ENCODE data around the gene MTA3.
A peak's percentile ranks its signal among the peaks of the same experiment; 100 is the strongest.

The MTA3 gene

DNA sequence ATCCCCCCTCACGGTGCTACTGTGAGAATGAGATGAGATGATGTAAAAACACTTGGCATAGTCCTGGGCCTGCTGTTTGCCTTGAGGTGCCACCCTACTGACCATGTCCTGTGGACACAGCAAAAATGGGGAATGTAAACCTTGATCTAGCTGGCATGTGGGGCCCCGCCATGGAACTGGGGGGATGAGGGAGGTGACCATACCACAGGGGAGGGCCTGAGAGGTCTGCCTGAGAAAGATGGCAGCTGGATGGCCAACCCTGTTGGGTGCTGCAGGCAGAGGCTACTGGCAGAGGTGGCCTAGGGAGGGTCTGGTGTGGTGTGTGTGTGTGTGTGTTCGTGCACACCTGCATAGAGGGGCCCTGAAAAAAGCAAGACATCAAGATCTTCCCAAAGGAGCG, 223.2 kb downstream of the MTA3 start:
- DNase-seq: no peak

GRCh38 chr2:42792087-42792582, 223.7 kb downstream of the MTA3 start:
- no peak for DNase-seq

GRCh38 chr2:42792583-42793333, 224.3 kb downstream of the MTA3 start, which contains the start of gene HAAO:
Gene HAAO (minus strand): TSS chr2:42792583. CDS start chr2:42792536, 47 bp downstream.
- peak; percentile 80 for DNase-seq

GRCh38 chr2:42793334-42794270, 225.2 kb downstream of the MTA3 start:
- DNase-seq: peak; percentile 82

- DNase-seq: no peak
Observed at GRCh38 chr2:42794271-42795046, 226.0 kb downstream of the MTA3 start.

- DNase-seq: no peak
Observed at GRCh38 chr2:42795275-42795674, 226.8 kb downstream of the MTA3 start.

- DNase-seq: no peak
Observed at GRCh38 chr2:42795841-42796301, 227.4 kb downstream of the MTA3 start.

GRCh38 chr2:42796427-42797248, 228.2 kb downstream of the MTA3 start:
- no peak for DNase-seq

DNA sequence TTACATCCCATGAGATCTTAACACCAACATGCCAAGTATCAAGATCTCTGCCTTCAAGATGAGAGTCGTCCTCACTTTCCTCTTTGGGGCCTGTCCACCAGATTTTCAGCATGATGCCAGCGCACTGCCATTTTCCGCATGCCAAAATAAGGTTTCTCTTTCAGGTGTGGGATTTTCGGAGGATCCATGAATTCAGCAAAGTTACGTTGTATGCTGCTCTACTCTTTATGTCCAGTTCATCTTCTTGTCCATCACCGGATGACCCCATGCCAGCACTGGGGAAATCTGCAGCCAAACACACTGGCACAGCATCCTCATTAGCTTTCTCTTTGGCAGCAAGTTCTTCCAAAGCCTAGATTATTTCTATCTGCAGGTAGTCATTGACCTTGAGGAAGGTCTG, 228.8 kb downstream of the MTA3 start:
- no peak for DNase-seq

DNA sequence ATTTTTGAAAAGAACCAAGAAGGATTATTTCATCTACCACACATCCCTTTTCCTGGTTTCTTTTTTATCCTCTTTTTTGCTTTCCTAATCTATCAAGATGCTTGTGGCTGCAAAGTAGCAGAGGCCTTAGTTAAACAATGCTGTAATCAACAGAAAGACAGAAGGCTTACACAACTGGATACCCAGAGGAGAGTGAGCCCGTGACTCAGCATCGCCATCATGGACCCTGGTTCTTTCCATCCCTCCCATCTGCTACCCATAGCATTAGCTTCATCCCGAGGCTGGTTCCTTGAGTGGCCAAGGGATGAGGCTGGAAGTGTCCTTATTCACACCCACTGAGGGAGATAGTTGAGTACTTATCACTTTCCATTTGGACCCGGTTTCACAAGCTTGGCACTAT, 231.4 kb downstream of the MTA3 start:
- DNase-seq: no peak

GRCh38 chr2:42800461-42800962, 232.1 kb downstream of the MTA3 start:
- no peak for DNase-seq

DNA sequence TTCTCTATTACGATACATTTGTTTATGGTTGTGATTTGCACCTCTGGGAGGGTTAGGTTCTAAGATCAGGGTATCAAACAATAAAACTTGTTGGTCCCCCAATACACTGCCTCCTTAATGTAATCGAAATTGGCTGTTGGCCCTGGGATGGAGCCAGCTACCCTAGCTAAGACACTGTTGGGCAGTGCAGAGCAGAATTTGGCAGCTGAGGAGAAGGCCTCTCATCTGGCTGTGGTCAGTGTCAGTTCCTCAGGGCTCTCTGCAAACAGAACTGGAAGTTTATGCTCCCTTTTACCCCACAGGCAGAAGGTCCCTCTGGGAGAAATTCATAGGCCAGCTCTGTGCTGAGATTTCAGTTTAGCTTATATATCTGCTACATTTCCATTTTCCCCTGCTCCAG, 232.5 kb downstream of the MTA3 start:
- DNase-seq: no peak

DNA sequence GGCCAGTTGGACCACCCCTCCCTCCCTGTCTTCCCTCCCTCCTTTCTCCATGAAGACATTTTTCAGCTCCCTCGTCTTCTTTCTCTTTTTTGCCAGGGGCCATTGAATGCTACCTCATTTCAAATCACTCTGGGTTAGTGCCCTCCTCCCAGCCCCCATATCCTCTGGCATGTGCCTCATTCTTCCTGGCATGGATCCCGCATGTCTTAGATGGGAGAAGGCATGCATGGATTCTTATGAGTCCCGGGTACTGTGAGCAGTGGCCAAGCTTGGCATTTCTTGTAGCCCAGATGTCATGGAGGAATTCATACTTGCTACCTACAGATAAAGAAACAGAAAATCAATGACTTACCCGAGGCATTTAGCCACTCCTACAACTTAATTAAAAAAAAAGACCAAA, 232.9 kb downstream of the MTA3 start:
- DNase-seq: no peak

DNA sequence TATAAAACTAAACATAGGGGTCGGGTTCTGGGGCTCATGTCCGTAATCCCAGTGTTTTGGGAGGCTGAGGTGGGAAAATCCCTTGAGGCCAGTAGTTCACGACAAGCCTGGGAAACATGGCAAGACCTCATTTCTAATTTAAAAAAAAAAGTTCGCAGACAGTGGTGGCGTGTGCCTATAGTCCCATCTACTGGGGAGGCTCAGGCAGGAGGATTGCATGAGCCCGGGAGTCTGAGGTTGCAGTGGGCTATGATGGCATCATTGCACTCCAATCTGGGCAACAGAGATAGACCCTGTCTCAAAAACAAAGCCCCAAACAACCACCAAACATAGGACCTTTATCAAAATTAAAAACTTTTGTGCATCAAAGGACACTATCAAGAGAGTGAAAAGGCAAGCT, 233.7 kb downstream of the MTA3 start:
- no peak for DNase-seq

DNA sequence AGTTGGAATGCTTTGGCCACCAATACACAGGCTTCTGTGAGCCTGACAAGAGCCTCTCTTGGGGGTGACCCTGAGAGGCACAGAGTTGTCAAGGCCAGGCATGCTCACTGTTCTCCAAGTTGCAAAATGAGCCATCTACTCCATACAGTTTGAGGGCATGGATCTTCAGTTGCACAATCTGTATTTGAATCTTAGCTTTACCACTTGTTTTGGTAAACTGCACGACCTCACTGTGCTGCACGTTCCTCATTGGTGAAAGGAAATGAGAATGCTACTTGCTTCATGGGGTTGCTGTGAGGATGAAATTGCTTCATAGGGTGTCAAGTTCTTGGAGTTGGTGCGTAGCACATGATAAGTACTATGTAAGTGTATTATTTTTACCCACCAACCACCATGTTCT, 235.9 kb downstream of the MTA3 start:
- DNase-seq: no peak

- DNase-seq: no peak
Observed at GRCh38 chr2:42804891-42805290, 236.5 kb downstream of the MTA3 start.

Data from left hindlimb (tissue), 1 donor.